ENCODE measurements around the gene MYO15B. TPM values are rescaled to one million over a fixed set of nuclear protein-coding genes. Genes with fewer than 3 reads are reported as not detected.

MYO15B gene
- polyA plus RNA-seq, 1 donor from 2014 or later = 2.4 TPM

DNA sequence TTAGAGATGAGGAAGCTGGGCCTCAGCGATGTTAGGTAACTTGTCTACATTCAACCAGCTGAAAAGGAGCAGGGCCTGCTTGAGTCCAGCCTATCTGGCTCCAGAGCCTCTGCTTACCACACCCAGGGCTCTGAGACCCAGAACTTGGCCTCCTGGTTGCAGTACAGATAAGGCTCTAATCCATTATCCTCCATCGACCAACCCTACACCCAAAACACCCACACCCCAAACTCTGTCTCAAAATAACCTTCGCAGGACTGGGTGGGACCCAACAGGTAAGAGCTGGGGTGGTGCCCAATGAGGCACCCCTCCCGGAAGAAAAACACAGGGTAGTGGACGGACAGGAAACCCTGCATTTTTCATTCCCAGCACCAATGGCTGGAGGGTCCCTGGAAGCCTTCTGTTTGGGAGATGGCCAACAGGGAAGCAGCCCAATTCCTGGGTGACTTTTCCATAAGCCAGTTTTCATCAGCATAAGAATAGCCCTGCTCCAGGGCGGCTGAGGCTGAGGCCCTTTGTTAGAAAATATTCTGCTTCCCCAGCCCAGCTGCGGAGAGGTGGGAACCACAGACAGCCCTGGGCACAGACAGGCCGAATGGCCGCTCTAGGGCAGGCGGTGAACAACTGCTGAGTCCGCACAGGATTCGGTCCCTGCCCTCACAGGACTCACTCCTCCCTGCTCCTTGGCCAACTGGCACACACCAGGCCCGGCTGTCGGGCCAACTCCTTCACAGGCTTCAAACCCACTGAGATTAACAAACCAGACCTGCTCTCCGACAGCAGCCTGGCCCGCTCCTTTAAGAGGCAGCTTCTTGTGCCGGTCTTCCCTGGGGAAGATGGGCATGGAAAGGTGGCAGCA is 55.4 kb downstream of the MYO15B start:
- H3K27me3 ChIP-seq (ENCODE audit: insufficient read depth, low read depth, low read length) = no peaks in the 10 kb centered on the region
- no peaks in the 10 kb centered on the region for H3F3A ChIP-seq (ENCODE audit: insufficient read depth, low read length, poor library complexity, severe bottlenecking)
- H3K9me2 ChIP-seq (ENCODE audit: insufficient read depth, low read length) = no peaks in the 10 kb centered on the region
- no peaks in the 10 kb centered on the region for H3K36me3 ChIP-seq (ENCODE audit: insufficient read depth, low read length)
- H3K4me2 ChIP-seq (ENCODE audit: low read length) = no peak overlapping the region
- no peaks in the 10 kb centered on the region for H3K79me2 ChIP-seq (replicated peaks; ENCODE audit: insufficient read depth, low read length)
- H3K9me3 ChIP-seq (ENCODE audit: low read length) = no peaks in the 10 kb centered on the region
- TF ChIP-seq EZH2 (IDR thresholded peaks at IDR 0.05; ENCODE audit: borderline replicate concordance, insufficient read depth, low read length, poor library complexity, severe bottlenecking) = no peak
- TF ChIP-seq SMC3 (conservative IDR thresholded peaks at IDR 0.05; ENCODE audit: poor library complexity) = no peak
- no peak for TF ChIP-seq POLR2AphosphoS5 (IDR thresholded peaks at IDR 0.05)
- no peak for TF ChIP-seq TAF1 (IDR thresholded peaks at IDR 0.05; ENCODE audit: low read depth)
- no peak for TF ChIP-seq EP300 (conservative IDR thresholded peaks at IDR 0.05; ENCODE audit: poor library complexity, severe bottlenecking)
- no peak for TF ChIP-seq RAD21 (conservative IDR thresholded peaks at IDR 0.05)
- TF ChIP-seq MXI1 (conservative IDR thresholded peaks at IDR 0.05; ENCODE audit: poor library complexity, severe bottlenecking) = no peak
- no peak for TF ChIP-seq REST (IDR thresholded peaks at IDR 0.05; ENCODE audit: borderline replicate concordance)
- no peak for TF ChIP-seq CTCF (IDR thresholded peaks at IDR 0.05; ENCODE audit: poor library complexity, severe bottlenecking)
- no peak overlapping the region for H3K9ac ChIP-seq (ENCODE audit: low read length)
- no peak overlapping the region for H3K27ac ChIP-seq (ENCODE audit: low read length)
- no peak overlapping the region for H3K4me3 ChIP-seq (ENCODE audit: low read length)
- H4K20me1 ChIP-seq (ENCODE audit: insufficient read depth) = no peaks in the 10 kb centered on the region
- no peak overlapping the region for H2AFZ ChIP-seq (ENCODE audit: low read depth, low read length)

DNA sequence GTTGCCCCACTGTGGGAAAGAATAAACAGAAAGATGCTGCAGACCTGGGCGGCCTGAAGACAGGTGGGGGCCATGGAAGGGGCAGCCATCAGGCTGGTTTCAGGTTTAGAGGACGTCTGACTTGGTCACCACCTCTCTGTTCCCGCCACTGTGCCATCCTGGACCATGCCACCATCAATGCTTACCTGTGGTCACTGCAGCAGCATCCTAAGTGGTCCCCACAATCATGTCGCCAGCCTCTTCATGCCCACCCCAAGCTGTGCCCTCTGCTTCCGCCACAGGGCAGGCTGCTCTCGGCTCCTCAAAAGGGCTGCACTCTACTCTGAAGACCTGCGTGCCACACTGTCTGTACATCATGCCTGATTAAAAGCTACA is 56.0 kb downstream of the MYO15B start:
- TF ChIP-seq TAF1 (IDR thresholded peaks at IDR 0.05; ENCODE audit: low read depth) (no peak), RAD21 (conservative IDR thresholded peaks at IDR 0.05) (no peak), POLR2AphosphoS5 (IDR thresholded peaks at IDR 0.05) (no peak), MXI1 (conservative IDR thresholded peaks at IDR 0.05; ENCODE audit: poor library complexity, severe bottlenecking) (no peak), EZH2 (IDR thresholded peaks at IDR 0.05; ENCODE audit: borderline replicate concordance, insufficient read depth, low read length, poor library complexity, severe bottlenecking) (no peak), CTCF (IDR thresholded peaks at IDR 0.05; ENCODE audit: poor library complexity, severe bottlenecking) (no peak), REST (IDR thresholded peaks at IDR 0.05; ENCODE audit: borderline replicate concordance) (no peak), SMC3 (conservative IDR thresholded peaks at IDR 0.05; ENCODE audit: poor library complexity) (no peak), EP300 (conservative IDR thresholded peaks at IDR 0.05; ENCODE audit: poor library complexity, severe bottlenecking) (no peak)
- Histone ChIP-seq H3K4me2 (ENCODE audit: low read length) (no peak overlapping the region), H3K27me3 (ENCODE audit: insufficient read depth, low read depth, low read length) (no peaks in the 10 kb centered on the region), H2AFZ (ENCODE audit: low read depth, low read length) (no peak overlapping the region), H3F3A (ENCODE audit: insufficient read depth, low read length, poor library complexity, severe bottlenecking) (no peaks in the 10 kb centered on the region), H3K9me3 (ENCODE audit: low read length) (no peaks in the 10 kb centered on the region), H3K36me3 (ENCODE audit: insufficient read depth, low read length) (no peaks in the 10 kb centered on the region), H3K9me2 (ENCODE audit: insufficient read depth, low read length) (no peaks in the 10 kb centered on the region), H4K20me1 (ENCODE audit: insufficient read depth) (no peaks in the 10 kb centered on the region), H3K9ac (ENCODE audit: low read length) (no peak overlapping the region), H3K79me2 (replicated peaks; ENCODE audit: insufficient read depth, low read length) (no peaks in the 10 kb centered on the region), H3K27ac (ENCODE audit: low read length) (no peak overlapping the region), H3K4me3 (ENCODE audit: low read length) (no peak overlapping the region)
